Pons (tissue), 1 donor: ENCODE measurements around the gene NSUN2.
"Not testable (repeated sequence)": the region's sequence is repeated elsewhere in the genome, so short reads cannot be mapped to it uniquely, and the experiment has no call there.

Experiments
- DNase-seq: peaks from one replicate; pipeline ENCODE4 v3.0.0-alpha.2; 2016; ENCODE audit warnings: low spot score

Gene NSUN2

DNA sequence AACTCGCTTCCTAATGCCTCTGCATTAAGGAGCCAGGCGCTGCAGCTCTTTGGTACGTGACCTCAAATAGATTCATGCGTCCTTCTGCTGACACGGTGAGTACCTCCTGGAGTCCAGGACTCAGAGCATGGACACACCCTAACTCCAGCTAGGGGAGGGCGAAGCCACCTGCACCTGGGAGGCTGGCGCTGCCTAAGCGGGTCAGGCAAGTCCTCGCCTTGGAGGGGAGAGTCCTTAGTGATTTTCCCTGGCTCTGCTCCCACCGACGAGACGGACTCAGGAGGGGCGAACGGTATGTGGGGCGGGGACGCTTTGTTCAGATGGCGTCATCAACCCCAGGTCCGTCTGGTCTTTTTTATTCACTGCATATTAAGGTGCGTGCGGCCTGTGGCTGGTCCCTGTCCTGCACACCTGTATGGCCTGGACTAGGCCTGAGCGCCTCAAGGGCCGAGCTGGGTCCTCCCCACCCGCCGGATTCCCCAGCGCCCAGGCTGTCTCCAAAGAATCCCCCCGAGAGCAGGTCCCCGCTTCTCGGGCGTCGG is 50.3 kb downstream of the NSUN2 start:
- no peak for DNase-seq

DNA sequence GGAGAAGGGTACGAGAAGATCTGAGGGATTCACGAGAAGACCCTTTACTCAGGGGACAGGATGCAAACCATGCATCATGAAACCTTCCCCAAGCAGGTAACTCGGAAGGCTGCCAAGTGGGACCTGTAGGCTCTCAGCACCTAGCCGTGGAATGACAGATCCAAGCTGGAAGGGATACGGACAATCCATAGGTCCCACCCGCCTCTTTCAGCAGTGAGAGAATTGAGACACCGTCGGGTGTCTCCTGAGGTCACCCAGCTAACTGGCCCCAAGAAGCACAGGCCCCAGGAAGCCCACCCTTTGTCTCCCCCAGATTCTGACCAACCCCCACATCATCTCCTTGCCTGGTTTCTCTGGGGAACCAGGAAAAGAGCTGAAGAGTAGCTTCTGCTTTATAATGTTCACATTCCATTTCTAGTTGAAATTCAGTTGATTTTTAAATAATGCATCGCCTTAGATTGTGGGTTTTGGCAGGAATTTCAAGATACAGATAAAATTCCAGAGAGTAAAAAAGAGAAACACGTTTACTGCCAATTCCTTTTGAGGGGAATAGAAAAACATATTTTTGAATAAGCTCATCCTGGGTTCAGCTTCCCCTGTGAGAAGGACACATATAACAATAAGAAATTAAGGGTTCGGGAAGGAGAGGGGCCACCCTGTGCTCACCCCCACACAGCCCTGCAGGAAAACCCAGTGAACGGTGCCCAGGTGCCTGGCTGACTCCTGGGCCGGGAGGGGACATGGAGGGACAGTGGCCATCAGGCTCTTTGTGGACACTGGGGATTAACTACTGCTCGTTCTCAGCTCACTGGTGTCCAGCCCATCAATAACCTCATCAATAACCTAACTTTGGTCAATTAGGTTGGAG is 51.1 kb downstream of the NSUN2 start:
- DNase-seq, result no peak

- no peak for DNase-seq
These were observed 51.8 kb downstream of the NSUN2 start for GRCh38 chr5:6581090-6581489.

DNA sequence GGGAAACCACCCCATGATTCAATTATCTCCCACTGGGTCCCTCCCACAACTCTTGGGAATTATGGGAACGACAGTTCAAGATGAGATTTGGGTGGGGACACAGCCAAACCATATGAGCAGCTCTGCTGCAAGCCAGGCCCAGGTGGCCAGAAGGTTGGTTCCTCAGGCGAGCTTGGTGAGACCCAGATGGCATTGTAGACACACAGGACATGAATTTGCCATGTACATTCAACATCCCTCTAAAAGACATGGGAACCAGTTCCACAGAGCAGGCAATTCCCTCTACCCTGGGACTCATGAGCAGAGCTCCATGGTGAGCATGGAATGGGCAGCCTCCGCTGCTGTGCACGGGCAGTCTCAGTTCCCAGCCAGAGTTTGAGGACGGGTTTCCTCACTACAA is 53.3 kb downstream of the NSUN2 start:
- DNase-seq, result no peak

- DNase-seq, result no peak
These were observed 54.0 kb downstream of the NSUN2 start for GRCh38 chr5:6578676-6579343.

- DNase-seq, result peak; percentile 26
These were observed 55.9 kb downstream of the NSUN2 start for GRCh38 chr5:6576861-6577501.

GRCh38 chr5:6574537-6575245 is 58.2 kb downstream of the NSUN2 start:
- DNase-seq, result no peak

DNA sequence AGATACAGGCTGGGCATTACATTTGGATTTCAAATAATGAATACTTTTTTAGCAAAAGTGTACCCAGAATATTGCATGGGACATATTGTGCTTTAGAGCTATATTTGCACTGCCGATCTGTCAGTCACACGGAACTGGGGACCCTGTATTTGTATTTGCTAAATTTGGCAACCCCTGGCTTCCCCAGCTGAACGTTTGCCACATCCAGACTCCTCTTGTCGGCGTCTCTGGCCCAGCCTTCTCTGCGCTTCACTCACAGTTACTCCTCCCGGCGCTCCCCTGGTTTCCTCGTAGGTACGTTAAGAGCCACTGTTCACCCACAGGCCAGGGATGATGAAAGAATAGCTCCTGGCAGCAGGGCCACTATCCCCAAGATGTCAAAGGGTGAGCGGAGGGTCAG is 58.7 kb downstream of the NSUN2 start:
- no peak for DNase-seq

DNA sequence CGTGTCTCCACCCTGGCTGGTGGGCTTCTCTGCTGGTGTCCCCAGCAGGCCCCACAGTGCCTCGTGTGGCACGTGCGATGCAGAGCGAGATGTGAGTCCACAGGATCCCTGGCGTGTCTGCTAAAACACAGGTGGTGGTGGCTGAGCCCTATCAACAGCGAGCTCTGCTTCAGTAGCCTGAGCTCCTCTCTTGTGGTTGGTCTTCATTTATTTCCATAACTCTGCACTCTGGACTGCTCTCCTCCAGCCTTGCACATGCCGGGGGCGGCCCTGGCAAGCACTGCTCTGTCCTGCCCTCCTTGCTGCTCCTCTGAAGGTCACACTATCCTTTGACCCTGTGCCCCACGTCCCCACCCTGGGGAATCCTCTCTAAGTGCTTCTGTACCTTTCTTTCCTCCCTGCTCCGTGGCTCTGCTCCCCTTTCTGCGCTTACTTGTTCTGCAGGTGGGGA is 59.2 kb downstream of the NSUN2 start:
- no peak for DNase-seq

- DNase-seq, result no peak
These were observed 59.9 kb downstream of the NSUN2 start for GRCh38 chr5:6572825-6573380.

GRCh38 chr5:6572086-6572824 is 60.6 kb downstream of the NSUN2 start:
- DNase-seq, result no peak

GRCh38 chr5:6571607-6572006 is 61.2 kb downstream of the NSUN2 start:
- not testable (repeated sequence) for DNase-seq

DNA sequence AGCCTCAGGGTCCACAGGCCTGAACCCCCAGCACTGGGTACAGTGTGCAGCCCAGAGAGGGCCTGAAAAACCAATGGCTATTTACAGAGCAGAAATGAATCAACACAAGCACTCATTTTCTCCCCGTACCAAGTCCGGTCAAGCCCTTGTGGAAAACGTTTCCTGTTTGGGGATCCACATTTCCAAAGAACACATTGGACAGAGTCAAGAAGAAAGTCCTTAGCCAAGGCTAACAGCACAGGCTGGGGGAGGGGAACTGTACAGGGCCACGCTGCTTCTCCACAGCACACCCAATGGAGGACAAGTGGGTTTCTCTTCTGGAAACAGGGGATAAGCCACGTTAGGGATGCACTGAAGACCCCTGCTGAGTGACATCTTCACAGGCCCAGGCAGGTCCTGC is 62.3 kb downstream of the NSUN2 start:
- DNase-seq, result no peak

- no peak for DNase-seq
These were observed 64.0 kb downstream of the NSUN2 start for GRCh38 chr5:6568889-6569288.

- no peak for DNase-seq
These were observed 64.5 kb downstream of the NSUN2 start for GRCh38 chr5:6568383-6568782.

GRCh38 chr5:6567835-6568234 is 65.0 kb downstream of the NSUN2 start:
- DNase-seq, result no peak

GRCh38 chr5:6567068-6567467 is 65.8 kb downstream of the NSUN2 start:
- DNase-seq, result no peak

DNA sequence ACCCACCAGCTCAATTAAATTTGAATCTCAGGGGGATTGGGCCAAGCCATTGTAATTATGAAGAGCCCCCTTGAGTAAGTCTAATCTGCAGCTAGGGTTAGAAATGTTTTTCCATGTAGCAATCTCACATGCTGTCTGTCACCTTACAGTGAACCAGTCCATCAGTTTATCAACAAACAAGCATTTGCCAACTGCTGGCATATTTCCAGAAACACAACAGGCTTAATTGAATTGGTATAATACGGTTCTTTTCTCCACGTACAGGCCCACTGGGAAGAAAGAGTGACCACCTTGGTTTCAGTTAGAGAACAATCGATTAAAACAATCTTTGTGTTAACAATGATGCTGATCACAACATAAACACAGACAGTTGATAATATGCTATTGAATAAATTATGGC is 67.4 kb downstream of the NSUN2 start:
- DNase-seq, result no peak

DNA sequence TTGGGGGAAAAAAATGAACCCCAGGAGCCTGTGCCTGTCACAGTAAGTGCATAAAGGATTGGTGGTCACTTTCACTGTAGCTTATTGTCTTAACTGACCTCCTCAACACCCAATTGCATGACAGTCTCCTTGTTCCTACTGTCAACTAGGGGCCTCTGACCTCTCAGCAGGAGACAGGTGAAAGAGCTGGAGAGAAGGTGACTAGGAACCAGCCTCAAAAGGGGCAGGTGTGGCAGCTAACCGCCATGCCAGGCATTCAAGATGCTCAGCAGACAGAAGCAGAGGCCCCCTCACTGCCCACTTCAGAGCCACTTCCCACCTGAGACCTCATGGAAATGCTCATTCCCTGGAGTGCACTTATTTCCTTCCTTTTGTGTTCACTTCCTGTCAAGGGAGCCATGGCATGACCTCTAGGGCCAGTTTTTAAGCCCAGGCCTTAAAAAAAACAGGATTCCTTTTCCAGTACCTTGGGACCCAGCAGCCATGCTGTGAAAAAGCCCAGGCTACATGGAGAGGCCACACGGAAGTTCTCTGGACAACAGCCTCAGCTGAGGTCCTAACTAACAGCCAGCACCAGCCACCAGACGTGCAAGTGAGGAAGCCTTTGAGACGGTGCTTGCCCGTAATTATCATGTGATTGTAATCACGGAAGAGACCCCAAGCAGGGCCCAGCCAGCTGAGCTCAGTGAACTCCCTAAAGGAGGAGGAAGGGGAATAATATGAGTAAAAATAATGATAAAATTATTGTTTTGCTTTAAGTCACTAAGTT is 74.9 kb downstream of the NSUN2 start:
- no peak for DNase-seq

DNA sequence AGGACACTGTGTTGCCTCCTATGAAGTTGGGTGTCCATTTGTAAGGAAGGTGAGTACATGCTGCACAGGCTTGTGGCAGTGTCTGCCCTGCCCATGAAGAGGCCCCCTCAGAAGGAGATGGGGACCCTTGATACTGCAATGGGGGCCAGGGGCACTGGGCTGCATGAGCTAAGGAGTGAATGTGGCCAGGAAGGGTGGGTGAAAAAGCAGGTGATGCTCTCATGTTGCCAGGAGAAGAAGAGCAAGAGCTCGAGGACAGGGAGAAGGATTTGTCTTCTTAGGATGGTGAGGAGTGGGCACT is 76.1 kb downstream of the NSUN2 start:
- no peak for DNase-seq
